Retinal pigment epithelial cell (primary cell): ENCODE results near the gene LRTM2.
"Not testable (repeated sequence)": the region's sequence is repeated elsewhere in the genome, so short reads cannot be mapped to it uniquely, and the experiment has no call there.

Experiments used
- DNase-seq: peaks from one replicate; pipeline ENCODE4 v3.0.0-alpha.2; 2010; ENCODE audit warnings: low read depth
- H3K4me3 ChIP-seq: 2 replicates; pipeline ENCODE4 v1.5.1; 2011; ENCODE audit warnings: mild to moderate bottlenecking, low read length, control low read depth, moderate library complexity
- CTCF ChIP-seq: conservative IDR thresholded peaks from 2 replicates; pipeline ENCODE4 v1.5.1; 2011; ENCODE audit warnings: low read depth, low read length, control low read depth, inconsistent platforms

The LRTM2 gene

GRCh38 chr12:1815108-1815507 is 5.3 kb upstream of the LRTM2 start:
- no peak for DNase-seq
- no peak for TF ChIP-seq CTCF
- no peak overlapping the region for H3K4me3 ChIP-seq

GRCh38 chr12:1815814-1816729 is 4.3 kb upstream of the LRTM2 start:
- no peak for TF ChIP-seq CTCF
- DNase-seq: no peak

GRCh38 chr12:1816730-1817348 is 3.5 kb upstream of the LRTM2 start:
- H3K4me3 ChIP-seq: no peak overlapping the region
- DNase-seq: no peak
- no peak for TF ChIP-seq CTCF

More at GRCh38 chr12:1815814-1816729, 4.3 kb upstream of the LRTM2 start:
- no peak overlapping the region for H3K4me3 ChIP-seq

- DNase-seq, H3K4me3 ChIP-seq: not testable (repeated sequence)
Measured at GRCh38 chr12:1817928-1818327, 2.4 kb upstream of the LRTM2 start.

- TF ChIP-seq CTCF: no peak
- H3K4me3 ChIP-seq: no peak overlapping the region
- no peak for DNase-seq
Measured at GRCh38 chr12:1819050-1819449, 1.3 kb upstream of the LRTM2 start.

- no peak for DNase-seq
- no peak overlapping the region for H3K4me3 ChIP-seq
- no peak for TF ChIP-seq CTCF
Measured at GRCh38 chr12:1819571-1819970, 794 bp upstream of the LRTM2 start.

- no peak for TF ChIP-seq CTCF
- H3K4me3 ChIP-seq: no peak overlapping the region
- DNase-seq: no peak
Measured at GRCh38 chr12:1820896-1821291, 529 bp downstream of the LRTM2 start.
